HG03439 (cell line): Measurements from ENCODE around the gene ZNF219.

Experiments used
- ATAC-seq: cut with Tn5 transposase; IDR thresholded peaks from one replicate; pipeline ENCODE4 v1.9.1; 2021; ENCODE audit warnings: mild to moderate bottlenecking, moderate library complexity; ENCODE audit not compliant: unreplicated experiment

The ZNF219 gene

DNA sequence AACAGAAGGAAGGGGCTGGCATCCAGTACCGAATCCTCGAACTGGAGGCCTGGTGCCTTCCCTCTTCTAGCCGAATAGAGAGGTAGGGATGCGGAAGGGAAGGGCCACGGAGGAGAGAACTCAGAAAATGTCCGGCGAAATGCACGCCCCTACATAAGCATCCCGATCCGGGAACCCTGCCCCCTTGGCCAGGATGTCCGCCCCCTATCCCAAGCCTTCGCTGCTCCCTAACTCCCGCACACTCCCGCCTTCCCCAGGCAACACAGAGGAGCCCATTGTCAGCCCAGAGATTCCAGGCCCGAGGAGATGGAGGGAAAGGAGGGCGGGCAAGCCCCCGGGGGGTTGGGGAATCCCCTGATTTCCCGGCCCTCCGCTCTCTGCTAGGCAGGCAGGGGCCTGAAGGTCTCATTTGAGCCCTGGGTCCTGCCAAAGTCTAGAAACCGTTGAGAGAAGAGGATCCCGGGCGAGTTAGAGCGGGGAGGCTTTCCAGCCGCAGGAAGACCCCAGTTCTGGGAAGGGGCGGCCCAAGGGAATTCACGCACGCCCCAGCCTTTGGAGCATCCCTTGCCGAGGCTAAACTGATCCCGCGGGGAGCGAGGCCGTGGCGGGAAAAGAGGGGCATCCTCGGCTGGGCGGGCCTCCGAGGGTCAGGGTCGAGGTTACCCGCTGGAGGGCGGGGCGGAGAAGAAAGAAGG lies 28.9 kb downstream of the ZNF219 start:
- no peak for ATAC-seq

DNA sequence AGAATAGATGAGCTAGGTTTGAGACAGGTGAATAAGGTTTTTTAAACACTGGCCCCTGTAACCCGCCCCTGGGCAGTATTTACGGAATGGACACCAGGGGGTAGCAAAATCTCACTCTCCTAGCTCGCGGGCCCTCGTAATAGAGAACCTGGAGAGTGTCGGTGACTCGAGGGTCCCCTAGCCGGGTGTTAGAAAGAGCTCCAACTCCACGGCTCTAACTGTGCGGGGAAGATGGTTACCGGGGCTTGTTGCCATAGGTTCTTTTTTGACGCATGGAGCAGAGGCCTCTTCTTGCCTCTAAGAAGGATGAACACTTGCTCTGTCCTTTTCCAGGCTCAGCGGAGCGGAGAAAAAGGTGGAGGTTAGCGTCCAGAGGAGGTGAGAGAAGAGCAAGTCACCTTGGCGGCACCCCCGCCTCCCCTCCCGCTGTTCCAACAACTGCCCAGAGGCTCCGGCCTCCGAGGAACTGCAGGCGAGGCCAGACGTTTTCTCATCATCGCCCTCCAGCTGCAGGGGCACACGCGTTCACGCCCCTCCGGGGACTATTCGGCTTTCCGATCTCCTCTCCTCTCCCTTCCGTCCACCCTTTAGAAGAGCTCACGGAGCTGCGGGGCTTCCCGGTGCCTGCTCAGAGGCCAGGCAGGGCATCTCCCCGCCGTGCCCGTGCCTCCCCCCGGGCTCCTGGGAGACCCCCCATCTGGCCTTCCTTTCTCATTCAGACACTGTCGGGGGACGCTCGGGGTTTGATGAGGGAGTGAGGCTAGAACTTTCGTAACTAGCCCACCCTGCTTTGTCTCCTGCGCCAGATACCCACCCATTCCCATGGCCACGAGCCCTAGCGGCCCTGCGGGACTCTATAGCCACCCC lies 29.7 kb downstream of the ZNF219 start:
- no peak for ATAC-seq

DNA sequence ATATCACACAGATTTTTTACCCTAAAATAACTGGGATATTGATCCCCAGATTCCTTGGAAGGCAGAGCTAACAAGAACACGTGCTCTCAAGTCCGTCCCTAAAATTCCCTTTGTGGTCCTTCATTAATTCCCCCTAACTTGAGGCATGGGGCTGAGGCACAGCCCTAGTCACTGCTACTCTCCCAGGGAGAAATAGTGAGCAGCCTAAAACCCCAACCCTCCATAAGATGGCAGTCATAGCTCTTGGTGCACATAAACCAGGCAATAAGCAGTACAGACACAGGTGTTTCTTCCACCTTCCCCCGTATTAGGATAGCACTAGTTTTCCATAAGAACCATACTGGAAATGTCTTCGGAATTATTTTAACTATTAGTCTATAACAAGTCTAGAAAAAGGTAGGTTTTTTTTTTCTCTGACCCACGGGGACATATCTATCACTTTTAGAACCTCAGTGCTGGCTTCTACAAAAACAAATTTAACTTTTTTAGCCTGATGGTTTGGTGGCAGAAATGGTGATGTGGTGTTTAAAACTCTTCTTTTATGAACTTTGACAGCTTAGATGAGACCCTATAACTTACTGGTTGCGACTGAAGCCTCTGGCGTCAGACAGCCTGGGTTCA lies 31.5 kb downstream of the ZNF219 start:
- no peak for ATAC-seq

DNA sequence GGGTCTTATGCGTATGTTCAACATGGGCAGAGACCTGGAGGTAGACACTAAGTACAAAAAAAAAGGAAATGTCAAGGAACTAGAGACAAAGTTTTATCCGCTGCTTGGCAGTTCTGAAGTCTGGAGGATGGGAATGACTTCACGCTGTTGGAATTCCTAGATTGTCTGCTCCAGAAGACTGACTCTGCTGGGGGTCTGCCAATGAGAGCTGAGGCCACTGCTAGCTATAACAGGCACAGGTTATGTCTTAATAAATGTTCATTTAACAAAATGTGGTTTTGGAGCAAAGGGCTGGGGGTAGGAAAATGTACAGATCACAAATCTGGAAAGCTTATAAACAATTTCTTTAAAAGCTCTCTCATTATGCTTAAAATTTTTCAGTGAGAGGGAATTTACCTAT lies 35.0 kb downstream of the ZNF219 start:
- no peak for ATAC-seq

DNA sequence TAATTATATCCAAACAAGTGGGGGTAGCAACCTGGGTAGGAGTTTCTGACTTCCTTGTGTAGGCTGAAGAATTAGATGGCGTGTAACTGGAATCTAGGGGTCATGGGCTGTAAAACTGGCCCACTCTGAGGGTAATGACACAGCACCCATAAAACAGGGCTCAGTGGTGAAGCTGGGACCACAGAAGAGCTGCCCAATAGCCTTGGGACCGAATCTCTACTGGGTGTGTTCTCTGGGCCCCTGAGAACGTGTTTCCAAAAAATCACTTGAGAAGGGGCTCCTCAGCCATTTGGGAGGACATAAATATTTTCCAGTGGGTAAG lies 37.1 kb downstream of the ZNF219 start:
- no peak for ATAC-seq

DNA sequence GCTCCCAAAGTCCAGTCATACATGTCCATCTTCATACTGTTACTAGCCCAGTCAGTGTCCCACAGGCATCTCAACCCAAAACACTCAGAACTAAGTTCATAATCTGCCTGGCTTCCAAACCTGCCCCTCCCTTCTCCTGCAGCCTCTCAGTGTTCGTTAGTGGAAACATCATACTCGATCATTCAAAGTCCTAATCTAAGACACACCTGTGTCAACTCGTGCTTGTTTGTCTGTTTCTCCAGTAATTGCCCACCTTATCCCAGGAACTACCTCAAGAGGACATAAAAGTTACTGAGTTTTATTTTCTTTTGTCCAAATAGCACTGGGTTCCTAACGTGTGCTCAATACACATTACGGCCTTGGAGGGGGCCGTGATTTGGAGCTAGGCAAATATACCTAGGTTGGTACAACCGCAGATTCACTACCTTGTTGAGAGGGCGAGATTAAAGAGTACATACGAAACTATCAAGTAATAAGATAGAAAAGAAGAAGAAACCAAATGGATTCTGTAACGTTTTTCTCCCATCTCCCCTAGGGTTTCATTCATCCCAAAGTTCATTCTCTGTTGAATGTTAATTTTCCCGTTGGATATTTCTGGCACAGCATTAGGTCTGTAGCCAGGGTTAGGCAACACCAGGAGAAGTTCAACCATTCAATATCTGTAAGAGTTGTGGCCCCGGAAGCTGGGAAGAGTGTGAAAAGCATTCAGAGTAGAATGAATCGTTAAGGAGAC lies 37.7 kb downstream of the ZNF219 start:
- ATAC-seq, result no peak

DNA sequence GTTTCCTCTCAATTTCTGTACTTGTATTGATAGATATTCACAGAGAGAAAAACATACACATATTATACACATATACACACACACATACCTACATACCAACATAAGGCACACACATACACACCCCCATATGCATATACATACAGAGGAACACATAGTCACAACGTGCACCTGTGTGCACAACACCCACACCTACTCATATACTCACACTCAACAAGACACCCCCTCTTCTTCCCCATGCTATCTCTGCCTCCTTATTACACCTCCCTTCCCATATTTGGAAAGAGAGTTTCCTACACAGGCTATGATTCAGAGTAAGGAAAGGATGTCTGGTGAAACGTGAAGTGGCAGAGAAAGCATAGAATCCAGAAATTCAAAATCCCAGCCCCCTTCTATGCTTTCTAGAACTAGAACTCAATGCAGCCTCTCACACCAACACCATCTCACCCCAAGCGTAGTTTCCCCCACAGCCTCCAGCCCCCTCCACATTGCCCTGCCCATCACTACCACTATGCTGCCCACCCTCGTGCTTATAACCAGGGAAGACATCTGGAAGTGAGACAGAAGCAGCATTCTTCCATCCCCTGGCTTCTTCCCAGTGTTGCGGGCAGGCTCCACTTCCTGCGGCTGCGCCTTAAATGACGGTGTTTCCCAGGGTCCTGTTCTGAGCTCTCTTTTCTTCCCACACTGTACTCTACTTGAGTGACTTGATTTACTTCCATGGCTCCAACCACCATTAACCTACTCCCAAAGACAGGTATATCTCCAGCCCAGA lies 38.4 kb downstream of the ZNF219 start:
- no peak for ATAC-seq

DNA sequence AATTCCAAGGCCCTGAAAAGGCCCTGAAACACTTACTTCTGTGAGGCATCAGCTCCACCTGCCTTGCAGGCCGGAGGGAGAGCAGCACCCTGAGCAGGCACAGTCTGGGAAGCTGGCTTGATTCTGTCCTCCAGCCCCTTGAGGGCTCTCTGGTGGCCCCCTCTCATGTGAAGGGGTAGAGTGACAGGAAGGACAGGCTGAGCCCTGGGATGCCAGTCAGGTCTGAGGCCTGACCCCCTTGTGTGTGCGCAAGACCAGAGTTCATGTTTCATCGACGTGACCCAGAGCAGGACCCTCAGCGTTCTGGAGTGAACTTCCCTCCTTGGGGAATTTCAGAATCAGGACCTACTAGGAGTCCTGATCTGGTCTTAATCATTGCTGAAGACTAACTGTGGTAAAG lies 39.6 kb downstream of the ZNF219 start:
- ATAC-seq, result no peak

DNA sequence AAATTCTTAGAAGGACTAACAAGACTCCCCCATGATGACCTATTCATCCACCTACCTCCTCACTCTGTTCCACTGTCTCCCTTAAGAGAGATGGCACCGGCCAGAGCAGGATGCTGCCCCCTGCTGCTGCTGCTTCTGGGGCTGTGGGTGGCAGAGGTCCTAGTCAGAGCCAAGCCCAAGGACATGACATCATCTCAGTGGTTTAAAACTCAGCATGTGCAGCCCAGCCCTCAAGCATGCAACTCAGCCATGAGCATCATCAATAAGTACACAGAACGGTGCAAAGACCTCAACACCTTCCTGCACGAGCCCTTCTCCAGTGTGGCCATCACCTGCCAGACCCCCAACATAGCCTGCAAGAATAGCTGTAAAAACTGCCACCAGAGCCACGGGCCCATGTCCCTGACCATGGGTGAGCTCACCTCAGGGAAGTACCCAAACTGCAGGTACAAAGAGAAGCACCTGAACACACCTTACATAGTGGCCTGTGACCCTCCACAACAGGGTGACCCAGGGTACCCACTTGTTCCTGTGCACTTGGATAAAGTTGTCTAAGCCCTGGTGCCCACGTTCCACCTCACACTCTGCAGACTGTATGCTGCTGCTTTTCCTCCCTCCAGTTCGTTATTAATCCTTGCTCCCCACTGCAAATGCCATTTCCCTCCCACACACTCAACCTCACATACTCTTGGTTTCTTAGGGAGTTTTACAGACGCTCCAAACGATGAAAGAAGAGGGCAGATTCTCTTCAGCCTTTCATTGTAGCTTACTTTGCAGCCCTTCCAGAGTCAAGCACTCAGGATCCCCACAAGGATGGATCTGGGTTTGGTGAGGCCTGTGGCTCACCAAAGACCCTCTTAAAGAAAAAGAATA lies 40.4 kb downstream of the ZNF219 start, which contains the start of gene RNASE8:
TSS of gene RNASE8 (plus strand) at position 20 of the 873 bp plus-strand sequence. CDS start at position 91, 71 bp downstream.
- no peak for ATAC-seq

DNA sequence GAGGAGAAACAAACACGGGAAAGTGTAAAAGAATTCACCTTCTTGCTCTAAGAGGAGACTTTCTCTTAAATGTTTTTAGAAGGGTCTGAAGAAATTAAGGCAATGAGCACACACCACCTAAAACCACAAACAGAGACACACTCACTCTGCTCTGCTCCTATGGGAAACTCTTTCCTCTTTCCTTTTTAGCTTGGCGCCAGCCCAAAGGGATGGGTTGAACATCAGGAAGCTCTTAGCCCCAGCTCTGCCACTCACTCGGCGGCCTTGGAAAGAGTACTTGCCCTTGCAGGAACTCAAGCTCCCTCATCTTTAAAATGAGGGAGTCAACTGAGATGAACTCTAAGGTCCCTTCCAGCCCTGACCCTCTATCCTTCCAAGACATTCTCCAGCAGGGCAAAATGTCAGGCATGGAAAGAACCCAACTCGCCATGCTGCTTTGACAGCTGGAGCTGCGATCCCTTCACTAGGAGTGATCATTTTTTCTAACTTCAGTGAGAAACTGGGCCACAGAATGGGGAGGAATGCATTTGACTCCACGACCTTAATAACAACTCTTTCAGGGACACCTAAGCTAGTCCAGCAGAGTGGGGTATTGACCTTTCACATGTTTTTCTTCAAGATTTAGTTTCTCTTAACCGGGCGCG lies 41.8 kb downstream of the ZNF219 start:
- ATAC-seq, result no peak

DNA sequence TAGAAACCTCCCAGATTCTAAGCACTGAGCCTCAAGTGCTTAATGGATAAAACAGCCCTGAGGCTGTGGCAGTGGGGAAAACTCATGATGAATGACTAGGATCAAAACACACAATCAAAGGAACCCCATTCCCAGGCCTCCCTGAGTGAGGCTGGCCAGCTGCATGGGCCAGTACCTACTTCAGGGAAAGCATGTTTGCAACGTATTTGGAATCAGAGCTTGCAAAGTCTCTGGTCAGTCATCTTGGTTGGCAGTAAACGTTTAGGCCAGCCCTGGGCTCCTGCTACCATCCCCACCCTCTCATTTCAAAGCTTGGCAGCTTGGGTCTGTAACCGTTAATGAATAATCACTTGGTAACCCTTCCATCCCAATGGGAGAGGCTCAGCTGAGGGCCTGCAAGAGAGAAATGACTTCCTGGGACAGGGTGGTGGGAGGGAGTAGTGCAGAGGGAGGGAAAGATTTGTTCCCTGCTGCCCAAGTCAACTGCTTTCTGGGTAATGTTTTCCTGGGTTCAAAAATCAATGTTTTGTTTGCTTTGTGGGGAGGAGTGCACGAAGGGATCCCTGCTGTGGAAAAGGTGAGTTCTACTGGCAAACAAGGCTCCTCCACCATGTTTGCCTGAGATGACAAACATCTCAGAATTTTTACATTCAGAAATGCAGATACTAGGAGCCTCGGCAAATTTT lies 42.9 kb downstream of the ZNF219 start:
- ATAC-seq, result no peak

DNA sequence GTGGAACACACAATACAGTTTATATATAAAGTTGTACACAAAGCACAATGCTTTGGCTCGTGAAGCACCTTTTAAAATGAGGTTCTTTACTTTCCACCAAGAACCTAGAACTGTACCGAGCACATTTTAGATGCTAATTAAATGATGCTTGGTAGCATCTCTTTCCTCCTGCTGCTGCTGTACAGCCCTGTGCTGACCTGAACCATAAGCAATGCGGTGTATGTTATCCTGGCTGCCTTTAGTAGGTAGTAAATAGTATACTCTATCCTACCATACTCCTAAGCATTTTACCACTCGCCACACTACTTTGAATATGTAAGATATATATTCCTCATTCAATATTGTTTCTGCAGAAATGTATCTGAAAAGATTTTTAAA lies 43.7 kb downstream of the ZNF219 start:
- ATAC-seq, result no peak

DNA sequence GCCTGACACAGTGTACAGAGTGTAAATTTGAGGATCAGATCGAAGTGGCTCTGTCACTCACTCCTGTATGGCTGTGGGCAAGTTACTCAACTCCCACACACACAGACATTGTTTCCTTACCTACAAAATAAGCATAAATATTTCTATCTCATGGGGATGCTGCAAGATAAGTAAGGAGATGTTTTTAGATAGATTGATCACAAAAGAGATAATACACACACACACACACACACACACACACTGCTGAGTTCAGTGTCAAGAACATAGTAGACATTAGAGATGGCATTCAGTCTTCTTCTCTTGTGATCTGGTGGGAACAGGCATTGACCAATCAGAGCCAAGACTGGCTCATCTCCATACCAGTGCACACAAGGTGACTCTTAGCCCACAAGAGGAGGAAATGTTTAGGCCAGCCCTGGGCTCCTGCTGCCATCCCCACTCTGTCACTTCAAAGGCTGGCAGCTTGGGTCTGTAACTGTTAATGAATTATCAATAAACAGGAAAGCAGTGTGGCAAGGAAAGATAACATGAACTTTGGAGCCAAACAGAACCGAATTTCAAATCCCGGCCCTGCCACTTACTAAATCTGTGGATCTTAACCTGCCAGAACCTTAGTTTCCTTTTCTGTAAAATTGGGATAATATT lies 44.2 kb downstream of the ZNF219 start:
- no peak for ATAC-seq

DNA sequence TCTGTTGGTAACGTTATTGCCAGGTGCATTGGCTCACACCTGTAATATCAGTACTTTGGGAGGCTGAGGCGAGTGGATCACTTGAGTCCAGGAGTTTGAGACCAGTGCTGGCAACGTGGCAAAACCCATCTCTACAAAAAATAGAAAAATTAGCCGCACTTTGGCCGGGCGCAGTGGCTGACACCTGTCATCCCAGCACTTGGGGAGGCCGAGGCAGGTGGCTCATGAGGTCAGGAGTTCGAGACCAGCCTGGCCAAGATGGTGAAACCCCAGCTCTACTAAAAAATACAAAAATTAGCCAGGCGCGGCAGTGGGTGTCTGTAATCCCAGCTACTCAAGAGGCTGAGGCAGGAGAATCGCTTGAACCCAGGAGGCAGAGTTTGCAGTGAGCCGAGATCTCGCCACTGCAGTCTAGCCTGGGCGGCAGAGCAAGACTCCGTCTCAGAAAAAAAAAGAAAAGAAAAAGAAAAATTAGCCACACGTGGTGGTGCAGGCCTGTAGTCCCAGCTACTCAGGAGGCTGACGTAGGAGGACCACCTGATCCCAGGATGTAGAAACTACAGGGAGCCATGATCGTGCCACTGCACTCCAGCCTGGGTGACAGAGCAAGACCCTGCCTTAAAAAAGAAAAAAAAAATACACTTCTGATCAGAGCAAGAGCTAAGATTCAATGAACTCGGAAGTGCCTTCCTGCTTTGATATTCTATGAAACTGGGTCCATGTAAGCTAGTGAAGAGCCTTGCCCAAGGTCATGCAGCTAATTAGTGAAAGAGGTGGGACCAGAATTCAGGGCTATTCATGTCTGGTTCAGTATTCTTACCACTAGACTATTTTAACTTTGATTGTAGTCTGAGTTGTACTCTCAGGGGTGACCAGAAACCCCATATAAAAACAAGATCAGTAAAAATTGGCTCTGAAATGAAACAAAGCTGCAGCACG lies 45.0 kb downstream of the ZNF219 start:
- no peak for ATAC-seq

DNA sequence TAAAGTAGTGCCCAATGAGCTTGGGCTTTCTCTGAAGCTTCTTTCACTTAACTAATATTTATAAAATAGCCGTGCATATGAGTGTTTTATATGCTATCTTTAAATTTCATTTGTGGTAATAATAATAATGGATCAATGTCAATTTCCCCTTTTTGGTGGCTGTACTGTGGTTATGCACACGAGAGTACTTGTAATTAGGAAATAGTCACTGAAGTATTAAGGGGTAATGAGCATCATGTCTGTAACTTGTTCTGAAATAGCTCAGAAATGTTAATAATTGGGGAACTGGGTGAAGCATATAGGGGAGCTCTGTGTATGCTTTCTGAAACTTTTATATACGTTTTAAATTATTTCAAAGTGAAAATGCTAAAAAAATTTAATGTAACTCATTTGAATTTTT lies 47.9 kb downstream of the ZNF219 start:
- ATAC-seq, result no peak

DNA sequence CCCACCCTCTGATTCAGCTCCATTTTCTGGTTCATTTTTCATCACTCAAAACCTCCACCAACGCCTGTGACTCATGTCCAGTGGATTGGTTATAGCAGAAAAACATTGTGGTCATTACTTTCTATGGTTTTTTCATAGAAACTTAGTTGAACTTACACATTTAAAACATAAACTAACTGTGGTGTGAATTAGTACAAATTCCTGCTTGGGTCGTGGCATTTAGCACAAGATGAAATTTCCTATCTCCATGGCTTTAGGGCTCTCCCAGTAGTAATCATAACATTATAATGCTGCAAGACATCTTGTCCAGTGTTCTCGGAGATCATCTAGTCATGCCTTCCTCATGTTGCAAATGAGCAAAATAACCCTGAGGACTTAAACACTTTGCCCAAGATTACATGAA lies 49.2 kb downstream of the ZNF219 start:
- ATAC-seq, result no peak

DNA sequence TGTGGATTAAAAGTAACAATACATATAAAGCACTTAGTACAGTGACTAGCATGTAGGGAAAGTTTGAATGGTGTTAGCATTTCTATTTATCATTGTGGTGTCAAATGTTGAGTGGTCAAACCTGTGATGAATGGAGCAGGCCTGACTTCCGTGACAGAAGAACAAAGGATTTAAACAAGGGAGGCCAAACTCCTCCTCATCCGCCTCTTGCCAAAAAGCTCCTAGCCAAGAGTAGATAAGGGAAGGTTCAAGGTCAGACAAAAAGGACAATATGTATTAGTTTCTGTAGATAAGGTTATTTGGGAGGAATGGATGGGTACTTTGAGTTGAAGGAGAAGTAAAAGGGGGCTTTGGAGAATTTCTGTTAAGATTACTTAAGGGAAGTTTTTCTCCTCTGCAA lies 49.8 kb downstream of the ZNF219 start:
- ATAC-seq, result no peak
